Activated effector memory CD4-positive, alpha-beta T cell treated with Interleukin-2 at 50 U/mL for 16 hours (primary cell): ENCODE results near the gene GIPC3.
"Not testable (repeated sequence)": the region's sequence is repeated elsewhere in the genome, so short reads cannot be mapped to it uniquely, and the experiment has no call there.

Source experiments
- DNase-seq: peaks from one replicate; pipeline ENCODE4 v3.0.0-alpha.2; 2020

GIPC3 gene

GRCh38 chr19:3551792-3552095 is 33.5 kb upstream of the GIPC3 start:
- DNase-seq: no peak

DNA sequence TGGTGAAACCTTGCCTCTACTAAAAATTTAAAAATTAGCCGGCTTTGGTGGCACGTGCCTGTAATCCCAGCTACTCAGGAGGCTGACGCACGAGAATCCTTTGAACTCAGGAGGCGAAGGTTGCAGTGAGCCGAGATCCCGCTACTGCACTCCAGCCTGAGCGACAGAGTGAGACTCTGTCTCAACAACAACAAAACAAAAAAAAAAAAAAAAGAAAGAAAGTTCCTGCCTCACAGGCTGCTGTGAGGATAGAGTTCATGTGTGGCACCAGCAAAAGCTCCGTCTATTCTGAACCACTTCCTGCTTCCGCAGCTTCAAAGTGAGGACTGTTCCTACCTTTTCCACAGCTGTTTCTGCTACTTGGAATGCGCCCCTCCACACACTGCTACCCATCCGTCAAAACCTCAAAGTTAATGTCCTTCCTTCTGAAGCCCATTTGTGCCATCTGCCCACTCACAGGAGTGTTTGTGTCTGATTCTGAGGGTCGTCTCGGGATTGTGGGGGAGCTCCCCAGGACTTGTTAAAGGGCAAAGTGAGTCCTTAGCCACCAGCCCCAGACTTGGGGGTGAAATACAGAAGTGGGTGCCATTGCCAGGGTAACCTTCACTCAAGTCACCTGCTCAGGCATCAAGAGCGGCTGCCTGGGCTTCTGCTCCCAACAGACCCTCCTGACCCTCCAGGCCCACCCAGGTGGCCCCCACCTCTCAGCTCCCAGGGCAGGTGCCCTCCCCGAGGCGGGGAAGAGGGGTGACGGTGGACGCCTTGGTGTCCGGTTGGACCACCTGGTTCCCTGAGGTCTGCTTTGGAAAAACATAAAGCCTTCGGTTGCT is 30.8 kb upstream of the GIPC3 start:
- DNase-seq: peak; percentile 40

DNA sequence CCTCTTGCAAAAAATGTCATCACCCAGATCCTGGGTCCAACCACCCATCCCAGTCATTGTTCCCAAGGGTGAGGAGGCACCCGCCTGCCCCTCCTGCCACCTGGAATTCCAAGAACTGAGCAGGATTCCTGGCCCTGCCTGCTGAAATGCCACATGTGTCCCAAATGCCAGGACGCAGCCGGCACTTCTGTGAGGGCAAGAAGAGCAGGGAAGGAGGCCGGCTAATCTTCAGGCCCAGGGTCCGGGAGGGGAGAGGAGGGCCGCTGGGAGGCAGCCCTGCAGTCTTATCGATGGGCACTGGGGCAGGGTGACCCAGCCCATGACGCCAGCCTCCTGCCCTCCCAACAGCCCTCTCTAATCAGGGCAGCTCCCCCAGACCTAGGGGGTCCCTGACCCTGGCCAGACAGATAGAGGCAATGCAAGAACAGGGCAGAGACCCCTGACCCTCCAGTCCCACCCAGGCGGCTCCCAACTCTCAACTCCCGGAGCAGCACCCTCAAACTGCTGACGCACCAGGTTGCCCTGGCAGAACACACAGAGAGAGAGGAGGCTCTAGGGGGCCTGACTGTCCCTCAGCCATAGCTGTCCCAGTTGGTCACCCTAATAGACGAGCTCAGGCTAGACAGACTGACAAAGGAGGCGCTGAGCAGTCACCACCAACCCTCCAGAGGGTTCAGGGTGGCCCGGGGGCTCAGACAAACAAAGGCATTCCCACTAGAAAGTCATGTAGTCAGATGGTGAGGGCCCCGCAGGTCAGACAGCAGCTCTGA is 29.4 kb upstream of the GIPC3 start:
- DNase-seq: no peak

GRCh38 chr19:3556423-3556977 is 28.8 kb upstream of the GIPC3 start:
- no peak for DNase-seq

GRCh38 chr19:3556978-3557460 is 28.3 kb upstream of the GIPC3 start:
- DNase-seq: peak; percentile 48

GRCh38 chr19:3557461-3558248 is 27.6 kb upstream of the GIPC3 start, which contains the start of gene MFSD12:
MFSD12 (minus strand) TSS chr19:3557586; CDS start chr19:3557403, 183 bp downstream.
- DNase-seq: peak; percentile 94

GRCh38 chr19:3563709-3564524 is 21.4 kb upstream of the GIPC3 start:
- no peak for DNase-seq

GRCh38 chr19:3565139-3565538 is 20.1 kb upstream of the GIPC3 start:
- no peak for DNase-seq

DNA sequence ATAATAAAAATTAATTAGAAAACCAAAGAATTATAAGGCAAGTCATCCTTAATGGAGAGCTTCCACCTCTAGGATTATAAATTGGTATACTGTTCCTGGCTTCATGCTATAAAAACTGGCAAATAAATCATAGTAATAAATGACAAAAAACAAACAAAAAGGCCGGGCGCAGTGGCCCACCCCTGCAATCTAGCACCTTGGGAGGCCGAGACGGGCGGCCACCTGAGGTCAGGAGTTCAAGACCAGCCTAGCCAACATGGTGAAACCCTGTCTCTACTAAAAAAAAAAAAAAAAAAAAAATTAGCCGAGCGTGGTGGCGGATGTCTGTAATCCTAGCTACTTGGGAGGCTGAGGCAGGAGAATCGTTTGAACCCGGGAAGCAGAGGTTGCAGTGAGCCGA is 15.2 kb upstream of the GIPC3 start:
- not testable (repeated sequence) for DNase-seq

DNA sequence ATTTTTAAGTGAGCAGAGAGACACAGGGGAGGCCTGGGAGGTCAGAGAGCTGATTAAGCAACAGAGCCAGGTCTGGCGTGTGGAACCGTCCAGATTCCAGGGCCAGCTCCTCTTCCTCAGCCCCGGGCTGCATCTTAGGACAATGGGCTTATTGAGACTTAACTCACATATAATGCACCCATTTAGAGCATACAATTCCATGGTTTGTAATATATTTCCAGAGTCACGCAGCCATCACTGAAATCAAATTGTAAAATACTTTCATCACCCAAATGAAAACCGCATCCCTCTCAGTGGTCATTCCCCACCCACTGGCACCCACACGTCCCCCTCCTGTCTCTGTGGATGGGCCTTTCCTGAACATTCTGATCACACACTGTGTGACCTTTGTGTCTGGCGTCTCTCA is 14.7 kb upstream of the GIPC3 start:
- no peak for DNase-seq

DNA sequence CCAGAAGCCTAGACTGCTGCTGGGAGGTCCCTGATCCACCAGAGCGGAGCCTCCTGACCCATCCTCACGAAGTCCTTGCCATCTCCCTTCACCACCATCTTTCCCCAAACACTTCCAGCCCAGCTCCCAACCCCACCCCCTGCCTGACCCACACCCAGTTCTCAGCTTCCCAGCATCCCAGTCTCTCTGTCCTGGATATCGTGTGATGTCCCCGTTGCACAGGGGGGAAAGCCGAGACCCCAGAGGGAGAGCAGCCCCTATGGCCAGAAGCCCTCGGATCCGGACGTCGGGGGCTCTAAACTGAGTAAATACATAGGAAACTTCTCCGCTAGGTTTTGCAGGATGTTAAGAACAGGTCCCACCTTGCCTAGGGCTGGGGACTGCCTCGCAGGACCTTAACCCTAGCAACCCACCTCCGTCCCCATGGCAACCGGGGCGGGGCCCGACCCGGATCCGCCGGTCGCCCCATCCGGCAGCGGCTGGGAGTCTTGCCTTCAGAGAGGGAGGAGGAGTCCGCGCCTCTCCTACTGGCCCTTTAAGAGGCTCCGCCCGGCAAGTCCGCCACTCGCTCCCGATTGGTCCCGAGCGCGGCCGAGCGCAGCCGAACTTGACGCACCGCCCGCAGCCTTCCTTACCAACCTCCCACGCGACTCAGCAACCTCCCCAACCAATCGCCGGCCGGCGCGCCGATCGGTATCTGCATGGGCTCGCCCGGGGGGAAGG is 13.0 kb upstream of the GIPC3 start:
- DNase-seq: peak; percentile 99

DNA sequence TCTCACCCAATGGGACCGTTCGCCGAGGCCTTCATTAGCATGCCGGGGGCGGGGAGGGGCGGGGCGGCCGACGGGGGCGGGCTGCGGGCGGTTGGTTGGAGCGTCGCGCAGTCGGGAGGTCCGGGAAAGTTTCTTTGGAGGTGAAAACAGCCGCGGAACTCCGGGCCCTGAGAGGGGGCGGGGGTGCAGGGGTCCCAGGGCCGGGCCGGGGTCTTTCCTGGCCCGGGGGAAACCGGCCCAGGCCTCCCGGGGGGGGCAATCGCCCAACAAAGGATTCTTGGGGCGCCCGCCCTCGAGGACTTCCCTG is 12.5 kb upstream of the GIPC3 start, which contains the start of gene HMG20B:
Gene HMG20B (plus strand): TSS at position 90 of the 307 bp plus-strand sequence. CDS start 366 bp downstream, outside the sequence.
- no peak for DNase-seq

DNA sequence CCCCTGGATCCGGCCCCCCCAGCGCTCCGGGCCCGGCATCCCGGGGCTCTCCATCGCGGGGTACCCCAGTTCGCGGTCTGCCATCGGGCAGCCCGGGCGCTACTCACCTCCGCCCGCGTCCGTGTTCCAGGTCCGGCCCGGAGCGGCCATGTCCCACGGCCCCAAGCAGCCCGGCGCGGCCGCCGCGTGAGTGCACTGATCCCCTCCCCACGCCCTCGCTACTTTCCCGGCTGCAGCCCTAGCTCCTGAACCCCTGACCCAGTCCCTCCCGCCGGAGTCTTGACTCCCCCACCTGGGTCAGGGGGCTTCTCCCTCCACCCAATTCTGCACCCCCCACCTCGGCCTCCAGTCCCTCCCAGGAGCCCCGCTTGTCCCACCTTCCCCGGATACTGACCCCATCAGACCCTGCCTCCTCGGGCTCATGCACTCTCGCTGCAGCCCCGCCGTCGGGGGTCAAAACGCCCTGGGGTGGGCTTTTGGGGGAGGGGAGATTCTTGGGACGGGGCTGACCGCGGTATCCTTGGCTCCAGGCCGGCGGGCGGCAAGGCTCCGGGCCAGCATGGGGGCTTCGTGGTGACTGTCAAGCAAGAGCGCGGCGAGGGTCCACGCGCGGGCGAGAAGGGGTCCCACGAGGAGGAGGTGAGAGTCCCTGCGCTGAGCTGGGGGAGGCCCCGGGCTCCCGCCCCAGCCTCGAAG is 12.0 kb upstream of the GIPC3 start:
- no peak for DNase-seq

DNA sequence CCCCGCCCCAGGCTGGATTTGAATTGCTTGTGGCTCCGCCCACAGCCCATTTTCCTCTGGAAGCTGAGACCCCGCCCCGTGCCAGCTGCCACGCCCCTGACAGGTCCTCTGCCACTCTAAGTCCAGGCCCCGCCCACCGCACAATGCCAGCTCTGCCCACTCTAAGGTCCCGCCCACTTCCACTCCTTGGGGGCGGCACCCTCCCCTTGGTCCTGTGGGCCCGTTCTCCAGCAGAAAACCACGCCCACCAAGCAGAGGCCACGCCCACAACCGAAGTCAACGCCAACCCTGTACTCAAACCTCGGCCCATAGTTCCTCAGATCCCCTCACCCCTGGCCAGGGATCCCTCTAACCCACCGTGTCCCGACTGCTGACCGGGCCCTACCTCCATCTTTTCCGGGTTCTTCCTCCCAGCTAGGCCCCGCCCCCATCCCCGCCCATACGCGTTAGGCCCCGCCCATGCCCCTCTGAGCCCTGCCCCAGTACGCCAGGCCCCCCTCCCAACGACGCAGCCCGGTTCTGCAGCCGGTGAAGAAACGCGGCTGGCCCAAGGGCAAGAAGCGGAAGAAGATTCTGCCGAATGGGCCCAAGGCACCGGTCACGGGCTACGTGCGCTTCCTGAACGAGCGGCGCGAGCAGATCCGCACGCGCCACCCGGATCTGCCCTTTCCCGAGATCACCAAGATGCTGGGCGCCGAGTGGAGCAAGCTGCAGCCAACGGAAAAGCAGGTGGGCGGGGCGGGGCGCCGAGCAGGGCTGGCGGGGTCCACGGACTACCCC is 11.2 kb upstream of the GIPC3 start:
- peak; percentile 58 for DNase-seq

GRCh38 chr19:3575260-3575741 is 10.0 kb upstream of the GIPC3 start:
- no peak for DNase-seq

GRCh38 chr19:3575949-3576673 is 9.2 kb upstream of the GIPC3 start:
- DNase-seq: no peak

GRCh38 chr19:3576696-3577443 is 8.4 kb upstream of the GIPC3 start:
- DNase-seq: no peak

DNA sequence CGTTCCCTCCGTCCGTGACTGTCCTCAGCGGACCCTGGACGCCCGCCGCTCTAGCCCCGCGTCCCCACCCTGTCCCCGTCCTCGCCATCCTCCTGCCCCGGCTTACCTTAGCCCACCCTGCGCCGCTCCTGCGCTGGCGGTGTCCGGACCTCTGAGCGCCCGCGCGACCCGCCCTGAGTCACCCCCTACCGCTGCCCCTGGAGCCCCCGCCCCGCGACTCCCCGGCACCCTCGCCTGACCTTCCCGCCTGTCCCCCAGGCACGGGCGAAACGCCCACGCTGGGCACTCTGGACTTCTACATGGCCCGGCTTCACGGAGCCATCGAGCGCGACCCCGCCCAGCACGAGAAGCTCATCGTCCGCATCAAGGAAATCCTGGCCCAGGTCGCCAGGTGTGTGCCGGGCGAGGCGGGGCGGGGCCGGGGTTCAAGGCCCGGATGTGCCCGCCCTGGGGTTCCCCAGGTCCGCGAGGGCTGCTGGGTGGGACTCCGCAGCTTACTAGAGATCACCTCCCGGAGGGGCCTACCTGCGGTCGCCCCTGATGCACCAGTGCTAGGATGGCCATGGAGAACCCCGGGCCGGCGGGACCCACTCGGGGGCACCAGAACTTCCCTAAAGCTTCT is 7.4 kb upstream of the GIPC3 start:
- DNase-seq: no peak
